ENCODE results near the gene CAPN2.
A peak's percentile ranks its signal among the peaks of the same experiment; 100 is the strongest.

CAPN2 gene

GRCh38 chr1:223712194-223712849 is at the start of gene CAPN2:
Gene CAPN2 (plus strand): TSS chr1:223712539. CDS start chr1:223712641, 102 bp downstream.
- DNase-seq, result peak; percentile 91

DNA sequence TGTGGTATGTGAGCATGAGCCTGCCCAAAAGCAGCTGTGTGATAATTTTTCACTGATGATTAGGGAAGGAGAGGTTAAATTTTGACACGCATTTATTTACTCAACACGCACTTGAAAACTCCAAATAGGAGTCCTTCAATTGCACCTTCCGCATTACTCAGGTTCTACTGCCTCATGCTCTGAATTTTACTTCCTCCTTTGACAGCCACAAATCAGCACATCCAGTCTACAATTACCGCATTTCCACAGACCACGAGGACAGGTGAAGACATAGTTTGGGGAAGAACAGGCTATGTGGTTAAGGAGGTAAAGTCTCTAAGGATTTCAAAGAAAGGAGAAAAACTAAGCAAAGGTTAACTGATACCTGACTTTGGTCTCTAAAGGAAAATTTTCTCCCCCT is 49.4 kb upstream of the CAPN2 start:
- DNase-seq, result peak; percentile 27

GRCh38 chr1:223664106-223664505 is 48.2 kb upstream of the CAPN2 start:
- no peak for DNase-seq

DNA sequence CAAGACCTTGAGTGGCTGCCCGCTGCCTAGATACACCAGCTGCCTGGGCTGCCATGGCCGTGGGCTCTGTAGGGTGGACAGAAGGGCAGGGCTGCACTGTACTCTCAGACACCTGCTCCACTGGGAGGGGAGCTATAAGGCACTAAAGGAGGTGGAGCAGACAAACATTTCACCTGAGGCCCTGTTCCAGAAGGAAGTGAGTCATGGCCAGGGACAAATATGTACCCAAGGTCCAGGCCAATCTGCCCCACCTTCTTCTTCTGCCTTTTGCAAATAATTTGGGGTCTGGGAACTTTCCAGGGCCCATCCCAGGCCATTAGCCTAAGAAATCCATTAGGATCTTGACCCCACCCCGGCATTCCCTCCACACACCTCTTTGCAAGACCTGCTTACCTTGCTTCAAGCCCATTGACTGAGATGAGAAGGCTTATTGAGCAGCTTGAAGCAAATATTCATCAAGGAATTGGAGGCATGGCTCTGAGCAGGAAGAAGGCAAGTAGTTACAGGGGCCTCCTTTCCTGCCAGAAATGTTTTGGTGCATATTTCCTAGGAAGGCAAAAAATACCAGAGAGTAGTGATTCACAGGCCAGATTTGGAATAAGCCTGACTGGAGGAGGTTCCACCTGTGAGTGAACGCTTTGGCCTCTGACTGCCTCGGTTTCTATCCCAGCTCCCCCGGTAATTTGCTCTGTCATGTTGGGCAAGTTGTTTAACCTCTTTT is 46.6 kb upstream of the CAPN2 start, which contains the start of gene CAPN8:
CAPN8 (minus strand) TSS at position 110 of the 721 bp plus-strand sequence; CDS start at position 55, 55 bp downstream.
- no peak for DNase-seq

- DNase-seq, result no peak
Measured at GRCh38 chr1:223667484-223668182, 44.7 kb upstream of the CAPN2 start.

DNA sequence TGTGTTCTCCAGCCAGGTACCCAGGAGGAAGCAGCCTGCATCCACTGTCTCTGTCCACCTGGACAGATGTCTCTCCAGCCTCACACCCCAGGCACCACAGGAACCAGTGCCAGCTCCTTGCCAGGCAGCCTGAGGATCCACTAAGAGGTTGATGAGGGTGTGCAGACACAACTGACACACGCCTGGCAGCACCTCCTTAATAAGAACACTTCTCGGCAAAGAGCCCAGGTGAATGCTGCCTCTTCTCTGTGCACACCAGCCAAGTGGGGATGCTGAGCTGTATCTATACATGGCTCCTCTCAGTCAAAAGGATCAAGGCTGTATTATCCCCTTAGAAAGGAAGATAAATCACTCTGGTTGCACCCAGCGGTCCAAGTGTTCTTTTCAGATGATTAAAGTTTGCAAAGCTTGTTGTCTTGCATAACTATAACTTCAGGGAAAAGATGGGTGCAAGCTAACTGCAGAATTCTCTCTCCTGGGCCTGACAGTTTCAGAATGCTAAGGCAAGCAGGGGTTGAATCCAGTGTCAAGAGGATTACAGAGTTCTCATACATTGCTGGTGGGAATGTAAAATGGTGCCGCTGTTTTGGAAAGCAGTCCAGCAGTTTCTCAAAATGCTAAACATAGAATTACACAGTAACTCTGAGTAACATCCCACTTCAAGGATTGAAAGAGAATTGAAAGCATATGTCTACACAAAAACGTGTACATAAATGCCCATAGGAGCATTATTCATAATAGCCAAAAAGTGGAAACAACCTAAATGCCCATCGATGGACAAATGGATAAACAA is 43.1 kb upstream of the CAPN2 start:
- no peak for DNase-seq

DNA sequence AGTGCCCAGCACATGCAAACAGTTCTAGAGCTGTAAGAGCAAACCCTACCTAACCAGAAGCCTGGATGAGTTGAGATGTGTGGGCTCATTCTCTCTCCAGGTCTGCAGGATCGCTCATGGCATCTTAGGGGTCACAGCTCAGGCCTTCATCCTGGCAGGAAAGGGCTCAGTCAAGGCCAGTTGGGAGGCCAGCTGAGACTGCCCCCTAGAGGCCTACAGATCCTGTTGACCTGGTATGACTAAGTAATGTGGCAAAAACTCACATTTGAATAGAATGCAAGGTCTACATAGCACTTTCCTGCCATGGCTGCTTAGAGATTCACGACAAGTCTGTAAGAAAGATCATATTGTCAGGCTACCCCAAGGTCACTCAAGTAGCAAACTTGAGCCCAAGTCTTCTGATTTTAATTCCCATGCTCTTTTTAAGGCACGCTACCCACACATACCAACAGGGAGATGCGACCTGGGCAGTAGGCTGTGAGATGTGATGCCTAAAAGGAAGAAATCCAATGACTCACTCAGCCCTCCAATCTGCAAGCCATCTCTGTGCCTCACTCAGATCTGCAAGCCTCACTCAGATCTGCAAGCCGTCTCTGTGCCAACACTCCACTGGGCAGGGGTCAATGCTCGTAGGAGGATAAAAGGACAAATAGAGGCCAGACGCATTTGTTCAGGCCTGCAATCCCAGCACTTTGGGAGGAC is 41.7 kb upstream of the CAPN2 start:
- DNase-seq, result peak; percentile 42

DNA sequence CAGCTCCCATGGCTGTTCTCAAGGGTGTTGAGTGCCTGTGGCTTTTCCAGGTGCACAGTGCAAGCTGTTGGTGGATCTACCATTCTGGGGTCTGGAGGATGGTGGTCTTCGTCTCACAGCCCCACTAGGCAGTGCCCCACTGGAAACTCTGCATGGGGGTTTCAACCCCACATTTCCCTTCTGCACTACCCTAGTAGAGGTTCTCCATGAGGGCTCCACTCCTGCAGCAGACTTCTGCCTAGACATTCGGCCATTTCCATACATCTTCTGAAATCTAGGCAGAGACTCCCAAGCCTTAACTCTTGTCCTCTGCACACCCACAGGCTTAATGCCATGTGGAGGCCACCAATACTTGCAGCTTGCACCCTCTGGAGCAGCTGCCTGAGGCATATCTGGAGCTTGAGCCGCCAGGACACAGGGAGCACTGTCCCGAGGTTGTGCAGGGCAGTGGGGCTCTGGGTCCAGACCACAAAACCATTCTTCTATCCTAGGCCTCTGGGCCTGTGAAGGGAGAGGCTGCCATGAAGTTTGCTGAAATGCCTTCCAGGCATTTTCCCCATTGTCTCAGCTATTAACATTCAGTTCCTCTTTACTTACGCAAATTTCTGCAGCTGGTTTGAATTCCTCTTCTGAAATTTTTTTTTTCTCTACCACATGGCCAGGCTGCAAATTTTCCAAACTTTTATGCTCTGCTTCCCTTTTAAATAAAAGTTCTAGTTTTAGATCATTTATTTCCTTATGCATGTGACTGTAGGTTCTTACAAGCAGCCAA is 38.0 kb upstream of the CAPN2 start:
- peak; percentile 77 for DNase-seq

DNA sequence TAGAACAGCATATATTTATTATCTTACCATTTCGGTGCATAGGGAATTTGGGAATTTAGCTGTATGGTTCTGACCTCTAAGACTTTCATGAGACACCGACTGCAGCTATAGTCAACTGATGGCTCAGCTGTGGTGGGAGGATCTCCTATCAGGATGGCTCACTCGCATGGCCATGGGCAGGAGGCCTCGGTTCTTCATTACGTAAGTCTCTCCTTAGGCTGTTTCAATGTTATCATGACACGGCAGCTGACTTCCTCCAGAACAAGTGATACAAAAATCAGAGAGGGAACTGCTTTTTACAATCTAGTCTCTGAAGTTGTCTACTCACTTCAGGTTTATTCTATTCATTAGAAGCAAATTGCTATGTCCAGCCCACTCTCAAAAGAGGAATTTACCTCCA is 33.5 kb upstream of the CAPN2 start:
- DNase-seq, result peak; percentile 87

DNA sequence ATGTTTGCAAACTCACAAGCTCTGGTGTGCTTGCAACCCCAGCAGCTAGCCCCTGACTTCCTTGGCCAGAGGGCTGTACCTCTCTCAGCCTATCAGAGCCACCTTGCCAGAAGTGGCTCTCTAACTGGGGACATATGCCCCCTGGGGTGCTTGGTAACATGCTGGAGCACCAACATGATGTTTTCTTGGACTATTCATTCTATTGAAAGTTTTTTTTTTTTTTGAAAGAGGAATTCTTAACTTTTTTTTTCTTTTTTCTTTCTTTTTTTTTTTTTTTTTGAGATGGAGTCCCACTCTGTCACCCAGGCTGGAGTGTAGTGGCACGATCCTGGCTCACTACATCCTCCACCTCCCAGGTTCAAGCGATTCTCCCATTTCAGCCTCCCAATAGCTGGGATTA is 32.2 kb upstream of the CAPN2 start:
- no peak for DNase-seq

DNA sequence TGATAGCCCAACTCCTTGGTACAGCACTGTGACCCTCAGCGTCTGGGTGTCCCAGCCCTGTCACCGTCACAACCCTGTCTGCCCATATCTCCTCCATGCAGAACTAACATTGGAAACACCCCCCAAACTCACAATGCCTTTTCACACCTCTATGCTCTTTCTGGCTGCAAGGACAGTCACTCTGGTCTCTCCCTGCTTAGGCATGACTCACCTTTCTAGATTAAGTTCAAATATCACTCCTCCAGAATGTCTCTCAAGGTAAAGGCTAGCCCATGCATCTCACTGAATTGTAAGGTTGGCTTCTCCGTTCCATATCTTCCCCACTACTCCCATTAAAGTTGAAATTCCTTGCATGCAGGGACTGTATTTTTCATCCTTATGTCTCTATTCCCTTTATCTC is 29.8 kb upstream of the CAPN2 start:
- no peak for DNase-seq

DNA sequence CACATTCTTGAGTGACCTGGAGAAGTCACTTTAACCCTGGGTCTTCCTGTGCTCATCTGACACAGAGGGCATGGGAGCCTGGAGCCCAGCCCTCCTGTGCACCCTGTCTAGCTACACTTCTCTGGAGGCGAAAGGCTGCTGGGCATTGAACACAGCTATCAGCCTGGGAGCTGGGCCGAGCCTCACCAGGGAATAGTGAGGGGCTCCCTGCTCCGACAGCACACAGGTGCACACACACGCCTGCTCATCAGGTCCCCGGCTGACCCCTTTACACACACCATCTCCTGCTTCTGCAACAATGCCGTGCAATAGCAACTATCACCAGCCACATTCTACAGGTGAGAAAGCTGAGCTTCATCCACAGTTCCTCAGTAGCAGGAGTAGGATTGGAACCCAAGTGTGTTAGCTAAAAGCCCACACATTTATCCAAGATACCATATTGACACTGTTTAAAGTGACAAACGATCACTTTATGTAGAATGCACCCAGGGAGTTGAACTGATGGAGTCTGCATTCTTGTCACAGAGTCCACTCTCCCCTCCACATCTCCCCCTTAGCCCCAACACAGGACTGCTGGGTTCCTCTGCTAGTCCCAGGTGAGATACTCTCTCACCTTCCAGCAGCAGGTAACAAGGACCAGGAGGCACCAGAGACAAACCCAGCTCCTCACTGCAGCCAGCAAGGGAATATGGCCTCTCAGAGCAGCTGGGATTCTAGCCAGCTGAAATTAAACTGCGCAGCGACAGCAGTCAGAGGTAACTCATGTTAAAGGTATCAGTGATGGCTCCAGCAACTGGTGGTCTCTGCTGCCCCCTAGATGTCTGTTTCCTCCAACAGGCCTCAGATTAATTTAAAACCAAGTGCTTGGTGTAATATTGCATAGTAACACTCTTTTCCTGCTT is 28.5 kb upstream of the CAPN2 start:
- DNase-seq, result peak; percentile 51

DNA sequence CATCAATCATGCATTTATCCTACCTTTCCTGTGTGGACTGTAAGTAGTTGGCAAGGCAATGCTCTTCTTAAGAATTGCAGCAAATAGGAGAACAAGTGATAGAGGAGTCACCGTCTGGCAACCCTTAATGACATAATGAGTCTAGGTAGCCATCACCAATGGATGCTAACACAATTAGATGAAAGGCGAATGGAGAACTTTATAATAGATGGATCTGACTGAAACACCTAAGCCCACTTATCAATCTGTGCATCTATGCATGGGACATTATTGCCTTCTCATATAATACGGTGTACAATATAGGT is 27.9 kb upstream of the CAPN2 start:
- DNase-seq, result no peak

DNA sequence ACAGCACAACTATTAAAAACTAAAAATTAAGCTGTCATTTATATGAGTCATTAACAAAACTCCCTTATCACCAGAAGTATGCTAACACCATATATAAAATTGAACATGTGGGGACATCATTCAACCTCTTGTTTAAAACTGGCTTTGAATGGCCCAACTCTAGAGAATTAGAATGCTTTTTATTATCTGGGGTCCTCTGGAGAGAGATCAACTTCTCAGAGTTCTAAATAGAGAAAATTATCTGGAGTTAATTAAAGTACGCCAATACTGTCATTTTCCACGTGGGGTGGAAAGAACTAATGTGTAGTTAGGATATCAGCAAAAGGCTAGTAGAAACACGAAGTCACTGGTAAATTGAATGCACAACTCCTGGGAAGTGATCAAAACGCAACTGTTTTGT is 21.2 kb upstream of the CAPN2 start:
- DNase-seq, result no peak

DNA sequence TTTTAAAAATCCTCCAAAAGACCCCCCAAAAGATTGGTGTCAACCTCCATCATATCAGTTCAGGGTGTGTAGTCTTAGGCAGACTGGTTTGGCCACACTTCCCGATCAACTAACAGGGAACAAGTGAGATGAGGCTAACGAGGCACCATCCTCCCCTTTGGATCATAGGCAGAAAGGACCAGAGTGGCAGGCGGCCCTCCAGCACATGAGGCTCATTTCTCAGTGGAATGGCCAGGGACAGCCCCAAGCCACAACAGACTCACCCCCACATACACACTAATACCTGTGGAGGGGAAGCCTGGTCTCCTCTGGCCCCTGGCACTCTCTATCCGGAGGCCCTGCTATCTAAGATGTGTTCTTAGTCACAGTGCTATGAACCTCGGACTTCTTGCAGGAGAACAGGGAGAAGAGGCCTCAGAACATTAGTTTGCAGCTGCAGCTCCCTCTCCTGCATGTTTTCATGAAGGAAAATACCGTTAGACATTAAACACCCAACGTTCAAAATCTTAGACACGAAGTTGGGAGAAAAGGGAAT is 17.3 kb upstream of the CAPN2 start:
- DNase-seq, result no peak

DNA sequence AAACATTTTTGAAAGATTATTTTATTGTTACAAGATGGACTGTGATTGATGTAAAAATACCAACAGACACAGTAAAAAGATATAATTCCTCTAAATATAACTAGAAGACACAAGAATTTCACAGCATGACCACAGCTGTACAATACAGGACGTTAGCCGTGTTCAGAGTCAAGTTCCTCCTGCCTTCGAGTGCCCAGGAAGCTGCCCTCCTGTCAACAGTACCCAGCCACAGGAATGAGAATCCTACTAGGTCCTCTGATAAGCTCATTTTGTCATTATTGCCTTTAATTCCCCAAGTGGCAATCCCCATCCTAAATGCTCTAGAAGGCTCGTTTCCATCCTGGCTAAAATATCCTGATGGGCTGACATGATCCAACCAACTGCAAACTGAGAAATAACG is 16.4 kb upstream of the CAPN2 start:
- no peak for DNase-seq

DNA sequence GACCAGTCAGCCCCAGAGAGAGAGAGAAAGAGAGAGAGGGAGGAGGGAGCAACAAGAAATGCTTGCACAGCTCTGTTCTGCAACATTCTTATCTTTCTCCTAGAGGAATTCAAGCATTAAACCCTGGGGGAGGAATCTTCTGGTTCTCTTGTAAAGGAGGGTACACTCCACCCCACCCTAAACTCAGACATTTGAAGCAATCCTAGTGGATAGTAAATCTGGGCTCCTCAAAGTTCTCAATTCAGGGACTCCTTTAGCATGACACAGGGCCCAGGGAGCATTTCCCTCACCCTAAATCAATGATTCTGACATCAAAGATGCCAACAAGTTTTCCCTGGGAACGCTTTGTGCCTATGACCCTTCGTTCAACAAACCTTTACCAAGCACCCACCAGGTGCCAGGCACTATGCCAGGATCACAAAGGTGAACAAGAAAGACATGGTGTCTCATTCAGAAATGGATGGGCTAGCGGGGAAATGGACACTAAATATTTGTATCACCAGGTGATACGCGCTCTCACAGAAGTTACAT is 11.9 kb upstream of the CAPN2 start:
- DNase-seq, result no peak

DNA sequence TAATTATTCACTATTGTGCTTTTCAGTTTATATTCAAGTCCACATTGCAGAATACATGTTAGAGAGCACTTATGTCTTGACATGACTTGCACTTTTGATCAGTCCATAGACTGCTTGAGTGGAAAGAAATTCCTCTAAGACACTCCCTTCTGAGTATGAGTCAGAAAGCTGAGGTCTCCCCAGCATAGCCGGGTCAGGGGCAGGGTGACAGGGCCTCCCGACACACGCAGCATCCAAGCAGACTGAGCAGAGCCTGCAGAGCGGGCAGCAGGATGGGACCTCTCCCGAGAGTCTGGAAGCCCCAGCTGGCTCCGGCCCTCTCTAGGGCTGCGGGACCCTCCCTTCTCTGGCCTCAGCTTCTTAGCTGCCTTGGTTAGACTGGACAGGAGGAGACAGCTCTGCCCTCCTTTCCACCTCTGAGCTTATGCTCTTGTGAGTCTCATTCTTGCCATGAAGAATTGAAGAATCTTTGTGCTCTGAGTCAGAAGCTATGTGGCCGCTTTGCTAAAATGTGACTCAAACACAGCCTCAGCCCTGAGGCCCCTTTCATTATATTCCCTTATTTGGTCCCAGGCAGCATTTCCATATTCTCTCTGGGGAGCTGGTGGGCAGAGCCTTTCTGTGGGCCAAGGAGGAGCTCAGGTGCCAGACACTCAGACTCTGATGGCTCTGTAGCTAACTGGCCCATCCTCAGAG is 11.2 kb upstream of the CAPN2 start:
- no peak for DNase-seq

Measured in inflammatory macrophage treated with lipopolysaccharide for 4 hours (primary cell).